Endothelial cell of hepatic sinusoid (primary cell): Measurements from ENCODE around the gene SPATA17.

Experiments used
- in situ Hi-C: cut with HindIII; loops from 2 replicates; pipeline ENCODE4 v1.10.0; 2017; ENCODE audit warnings: low sequenced_read_pairs

Gene SPATA17

GRCh38 chr1:217839161-217839560 is 208.0 kb downstream of the SPATA17 start:
- in situ Hi-C loops = no loop called here

GRCh38 chr1:217846733-217847132 is 215.6 kb downstream of the SPATA17 start:
- in situ Hi-C loops = no loop called here

- in situ Hi-C loops = no loop called here
Measured at GRCh38 chr1:217847643-217848042, 216.5 kb downstream of the SPATA17 start.

GRCh38 chr1:217856342-217857034 is 225.3 kb downstream of the SPATA17 start:
- in situ Hi-C loops = no loop called here

GRCh38 chr1:217857061-217857460 is 225.9 kb downstream of the SPATA17 start:
- in situ Hi-C loops = no loop called here

GRCh38 chr1:217861658-217862057 is 230.5 kb downstream of the SPATA17 start:
- in situ Hi-C loops = no loop called here

GRCh38 chr1:217867446-217867995 is 236.4 kb downstream of the SPATA17 start:
- in situ Hi-C loops = no loop called here

- in situ Hi-C loops = no loop called here
Measured at GRCh38 chr1:217871955-217872354, 240.8 kb downstream of the SPATA17 start.

GRCh38 chr1:217875229-217875628 is 244.1 kb downstream of the SPATA17 start:
- in situ Hi-C loops = no loop called here

GRCh38 chr1:217876401-217876800 is 245.3 kb downstream of the SPATA17 start:
- in situ Hi-C loops = no loop called here

GRCh38 chr1:217876896-217877295 is 245.8 kb downstream of the SPATA17 start:
- in situ Hi-C loops = no loop called here

- in situ Hi-C loops = no loop called here
Measured at GRCh38 chr1:217881131-217881543, 250.0 kb downstream of the SPATA17 start.

- in situ Hi-C loops = no loop called here
Measured at GRCh38 chr1:217881607-217882332, 250.6 kb downstream of the SPATA17 start.

- in situ Hi-C loops = no loop called here
Measured at GRCh38 chr1:217885181-217885580, 254.0 kb downstream of the SPATA17 start.

- in situ Hi-C loops = no loop called here
Measured at GRCh38 chr1:217888328-217888727, 257.2 kb downstream of the SPATA17 start.

GRCh38 chr1:217889401-217889800 is 258.3 kb downstream of the SPATA17 start:
- in situ Hi-C loops = no loop called here

- in situ Hi-C loops = no loop called here
Measured at GRCh38 chr1:217891966-217892365, 260.8 kb downstream of the SPATA17 start.

- in situ Hi-C loops = no loop called here
Measured at GRCh38 chr1:217892750-217893149, 261.6 kb downstream of the SPATA17 start.

GRCh38 chr1:217895841-217896240 is 264.7 kb downstream of the SPATA17 start:
- in situ Hi-C loops = no loop called here

- in situ Hi-C loops = no loop called here
Measured at GRCh38 chr1:217896490-217896889, 265.3 kb downstream of the SPATA17 start.

GRCh38 chr1:217897100-217897499 is 266.0 kb downstream of the SPATA17 start:
- in situ Hi-C loops = no loop called here

GRCh38 chr1:217899614-217900013 is 268.5 kb downstream of the SPATA17 start:
- in situ Hi-C loops = no loop called here
